ENCODE measurements around the gene MTM1.

- TF ChIP-seq CTCF (IDR thresholded peaks at IDR 0.05) (no peak), USF2 (IDR thresholded peaks at IDR 0.05) (no peak)
Measured at GRCh38 chrX:150701377-150701776, 133.0 kb downstream of the MTM1 start.

Measured in A549 (cell line).